ENCODE data around the gene SERPINA6. TPM values are rescaled to one million over a fixed set of nuclear protein-coding genes. Genes with fewer than 3 reads are reported as not detected.

Gene SERPINA6
- total RNA-seq, 3 donors from 2014 or later, result 1.2 to 12.5 TPM; not detected in 1

- no peaks in the 10 kb centered on the region for H3K4me1 ChIP-seq
- no peak for DNase-seq (ENCODE audit: low spot score in 2 of 2)
- intact Hi-C loops (cut with DNase I; ENCODE audit: low total_unique reads), result loop anchor here (10.0 kb wide), 1 partner anchor 403 kb away; no protein-coding TSS in a partner anchor
- no peaks in the 10 kb centered on the region for H3K36me3 ChIP-seq
- no peaks in the 10 kb centered on the region for H3K27me3 ChIP-seq
- H3K9me3 ChIP-seq, result peaks cover 0 to 5% of the 10 kb centered on the region in 2 donors
- H3K27ac ChIP-seq, result no peak overlapping the region
- TF ChIP-seq POLR2A (IDR thresholded peaks at IDR 0.05), result no peak
- no peak for TF ChIP-seq POLR2AphosphoS5 (IDR thresholded peaks at IDR 0.05)
- TF ChIP-seq CTCF (IDR thresholded peaks at IDR 0.05), result no peak
- no peak overlapping the region for H3K4me3 ChIP-seq
Measured at GRCh38 chr14:94331462-94331861, 8.3 kb upstream of the SERPINA6 start.

GRCh38 chr14:94330857-94331256, 7.7 kb upstream of the SERPINA6 start:
- Histone ChIP-seq H3K36me3 (no peaks in the 10 kb centered on the region), H3K4me3 (no peak overlapping the region), H3K4me1 (no peaks in the 10 kb centered on the region), H3K27ac (no peak overlapping the region), H3K9me3 (peaks cover 0 to 5% of the 10 kb centered on the region in 2 donors), H3K27me3 (no peaks in the 10 kb centered on the region)
- no peak for TF ChIP-seq POLR2AphosphoS5 (IDR thresholded peaks at IDR 0.05)
- TF ChIP-seq POLR2A (IDR thresholded peaks at IDR 0.05), result no peak
- TF ChIP-seq CTCF (IDR thresholded peaks at IDR 0.05), result no peak
- intact Hi-C loops (cut with DNase I; ENCODE audit: low total_unique reads), result loop anchor here (10.0 kb wide), 1 partner anchor 404 kb away; no protein-coding TSS in a partner anchor
- DNase-seq (ENCODE audit: low spot score in 2 of 2), result no peak

- no peaks in the 10 kb centered on the region for H3K36me3 ChIP-seq
- H3K27me3 ChIP-seq, result no peaks in the 10 kb centered on the region
- intact Hi-C loops (cut with DNase I; ENCODE audit: low total_unique reads), result loop anchor here (10.0 kb wide), 1 partner anchor 404 kb away; no protein-coding TSS in a partner anchor
- no peak overlapping the region for H3K4me3 ChIP-seq
- H3K9me3 ChIP-seq, result peaks cover 0 to 5% of the 10 kb centered on the region in 2 donors
- no peak for DNase-seq (ENCODE audit: low spot score in 2 of 2)
- no peak overlapping the region for H3K27ac ChIP-seq
- TF ChIP-seq POLR2AphosphoS5 (IDR thresholded peaks at IDR 0.05), result no peak
- H3K4me1 ChIP-seq, result no peaks in the 10 kb centered on the region
Measured at GRCh38 chr14:94330432-94330831, 7.3 kb upstream of the SERPINA6 start.

GRCh38 chr14:94329857-94330256, 6.7 kb upstream of the SERPINA6 start:
- DNase-seq (ENCODE audit: low spot score in 2 of 2), result no peak
- H3K4me1 ChIP-seq, result no peaks in the 10 kb centered on the region
- H3K36me3 ChIP-seq, result no peaks in the 10 kb centered on the region
- H3K4me3 ChIP-seq, result no peak overlapping the region
- intact Hi-C loops (cut with DNase I; ENCODE audit: low total_unique reads), result loop anchor here (10.0 kb wide), 1 partner anchor 405 kb away; no protein-coding TSS in a partner anchor
- peaks cover 0 to 5% of the 10 kb centered on the region in 2 donors for H3K9me3 ChIP-seq
- no peak overlapping the region for H3K27ac ChIP-seq
- TF ChIP-seq CTCF (IDR thresholded peaks at IDR 0.05) (no peak), POLR2AphosphoS5 (IDR thresholded peaks at IDR 0.05) (no peak), POLR2A (IDR thresholded peaks at IDR 0.05) (no peak)
- no peaks in the 10 kb centered on the region for H3K27me3 ChIP-seq

- Histone ChIP-seq H3K36me3 (no peaks in the 10 kb centered on the region), H3K4me1 (no peaks in the 10 kb centered on the region), H3K9me3 (peaks cover 0 to 5% of the 10 kb centered on the region in 2 donors), H3K4me3 (no peak overlapping the region), H3K27ac (no peak overlapping the region), H3K27me3 (no peaks in the 10 kb centered on the region)
- DNase-seq (ENCODE audit: low spot score in 2 of 2), result no peak
- intact Hi-C loops (cut with DNase I; ENCODE audit: low total_unique reads), result no loop called here
- TF ChIP-seq CTCF (IDR thresholded peaks at IDR 0.05), result no peak
- no peak for TF ChIP-seq POLR2A (IDR thresholded peaks at IDR 0.05)
- TF ChIP-seq POLR2AphosphoS5 (IDR thresholded peaks at IDR 0.05), result no peak
Measured at GRCh38 chr14:94328196-94328595, 5.1 kb upstream of the SERPINA6 start.

All from breast epithelium (tissue), 4 donors.